ENCODE measurements around the gene FAM111A. TPM values are rescaled to one million over a fixed set of nuclear protein-coding genes. Genes with fewer than 3 reads are reported as not detected.
"Not testable (repeated sequence)": the region's sequence is repeated elsewhere in the genome, so short reads cannot be mapped to it uniquely, and the experiment has no call there.

Gene FAM111A
- polyA plus RNA-seq (2013, experiment 1 of 2), result 12.8 TPM
- polyA plus RNA-seq (2013, experiment 2 of 2), result 15.3 TPM

- 3% methylated on average over 50 of the region's 50 CpGs for WGBS
- Histone ChIP-seq H3K27me3 (ENCODE audit: insufficient read depth, low read length) (peaks cover 21% of the 10 kb centered on the region; the same call in 1 of the 2 replicates), H3K27ac (ENCODE audit: low read depth, low read length) (peak within 1 kb of the TSS; percentile 78; the same call in 1 of the 2 replicates)
These were observed at the start of gene FAM111A for GRCh38 chr11:59142530-59143507. Gene FAM111A (plus strand): TSS chr11:59142856. CDS start chr11:59148873, 6,017 bp downstream.

GRCh38 chr11:59093576-59093975 is 49.1 kb upstream of the FAM111A start:
- H3K4me1 ChIP-seq (ENCODE audit: insufficient read depth, low read length), result peaks cover 29% of the 10 kb centered on the region

More at GRCh38 chr11:59142530-59143507, at the start of gene FAM111A:
- Histone ChIP-seq H3K9me3 (ENCODE audit: insufficient read depth, low read depth, low read length) (no peaks in the 10 kb centered on the region), H3K4me3 (ENCODE audit: low read length) (peak within 1 kb of the TSS; percentile 85), H3K36me3 (ENCODE audit: insufficient read depth, low read length) (no peaks in the 10 kb centered on the region), H3K4me1 (ENCODE audit: insufficient read depth, low read length) (peaks cover 23% of the 10 kb centered on the region), H3K9ac (ENCODE audit: low read depth, low read length) (peak within 1 kb of the TSS; percentile 74)

DNA sequence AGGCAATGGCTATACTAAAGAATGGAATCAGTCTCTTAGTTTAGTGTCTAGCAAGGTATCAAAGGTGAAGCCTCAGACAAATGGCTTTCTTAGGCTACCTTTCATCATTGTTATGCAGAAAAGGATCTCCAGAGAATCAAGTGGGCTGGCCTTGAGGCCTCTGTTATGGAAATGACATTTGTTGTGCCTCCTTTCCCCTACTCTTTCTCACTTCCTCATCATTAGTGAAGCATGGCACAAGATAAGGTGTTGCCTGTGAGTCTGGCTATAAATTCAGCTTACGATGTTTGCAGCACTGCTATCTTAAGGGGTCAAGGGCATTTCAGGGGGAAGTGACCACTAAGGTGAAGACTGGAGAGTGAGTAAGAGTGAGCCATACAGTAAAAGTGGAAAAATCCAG is 47.4 kb upstream of the FAM111A start:
- not testable (repeated sequence) for H3K27ac ChIP-seq (ENCODE audit: low read depth, low read length); H3K9ac ChIP-seq (ENCODE audit: low read depth, low read length); H3K27me3 ChIP-seq (ENCODE audit: insufficient read depth, low read length); H3K36me3 ChIP-seq (ENCODE audit: insufficient read depth, low read length); H3K9me3 ChIP-seq (ENCODE audit: insufficient read depth, low read depth, low read length)
- H3K4me3 ChIP-seq (ENCODE audit: low read length), result 0 out of 2 replicates have a peak overlapping the region, but pooled peaks have one; percentile 8
- peaks cover 30% of the 10 kb centered on the region for H3K4me1 ChIP-seq (ENCODE audit: insufficient read depth, low read length)
- WGBS, result 32% methylated on average over 1 of the region's 1 CpG

More at GRCh38 chr11:59093576-59093975, 49.1 kb upstream of the FAM111A start:
- H3K9me3 ChIP-seq (ENCODE audit: insufficient read depth, low read depth, low read length); H3K27me3 ChIP-seq (ENCODE audit: insufficient read depth, low read length); H3K4me3 ChIP-seq (ENCODE audit: low read length); H3K9ac ChIP-seq (ENCODE audit: low read depth, low read length); H3K27ac ChIP-seq (ENCODE audit: low read depth, low read length); H3K36me3 ChIP-seq (ENCODE audit: insufficient read depth, low read length): not testable (repeated sequence)

- not testable (repeated sequence) for H3K4me3 ChIP-seq (ENCODE audit: low read length)
- WGBS, result 93% methylated on average over 4 of the region's 5 CpGs
These were observed 46.6 kb upstream of the FAM111A start for GRCh38 chr11:59095972-59096575.

DNA sequence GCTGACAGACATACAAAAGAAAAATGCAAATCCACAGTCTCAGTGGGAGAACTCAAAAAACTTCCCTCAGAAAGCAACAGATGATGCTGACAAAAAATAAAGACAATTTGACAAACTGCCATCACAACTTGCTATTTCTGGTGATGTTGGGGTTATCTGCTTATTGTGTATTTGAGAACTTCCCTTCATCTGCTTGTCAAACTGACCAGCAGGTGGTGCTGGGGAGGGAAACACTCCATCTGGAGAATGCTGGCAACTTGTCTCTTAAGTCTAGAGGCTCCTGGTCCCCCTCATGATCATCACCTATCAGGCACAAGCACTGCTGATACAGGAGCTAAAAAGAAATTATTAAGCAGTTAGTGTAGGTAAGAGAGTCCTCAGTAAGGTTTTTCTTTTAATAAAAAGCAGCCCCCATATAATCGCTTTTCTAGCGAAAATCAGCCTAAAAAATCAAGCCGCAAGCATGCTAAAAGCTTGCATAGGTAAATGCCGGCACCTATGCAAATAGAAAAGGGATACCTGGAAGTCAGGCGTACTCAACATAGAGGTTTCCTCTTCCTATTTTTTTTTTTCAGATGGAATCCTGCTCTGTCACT is 45.4 kb upstream of the FAM111A start:
- Histone ChIP-seq H3K27me3 (ENCODE audit: insufficient read depth, low read length) (no peaks in the 10 kb centered on the region; the same call in 1 of the 2 replicates), H3K9me3 (ENCODE audit: insufficient read depth, low read depth, low read length) (no peaks in the 10 kb centered on the region), H3K27ac (ENCODE audit: low read depth, low read length) (no peak overlapping the region), H3K4me3 (ENCODE audit: low read length) (no peak overlapping the region), H3K4me1 (ENCODE audit: insufficient read depth, low read length) (peaks cover 30% of the 10 kb centered on the region), H3K36me3 (ENCODE audit: insufficient read depth, low read length) (no peaks in the 10 kb centered on the region), H3K9ac (ENCODE audit: low read depth, low read length) (no peak overlapping the region)
- WGBS, result 91% methylated on average over 5 of the region's 5 CpGs

More at GRCh38 chr11:59095972-59096575, 46.6 kb upstream of the FAM111A start:
- H3K4me1 ChIP-seq (ENCODE audit: insufficient read depth, low read length), result peaks cover 30% of the 10 kb centered on the region
- not testable (repeated sequence) for H3K27me3 ChIP-seq (ENCODE audit: insufficient read depth, low read length); H3K9ac ChIP-seq (ENCODE audit: low read depth, low read length); H3K9me3 ChIP-seq (ENCODE audit: insufficient read depth, low read depth, low read length); H3K27ac ChIP-seq (ENCODE audit: low read depth, low read length); H3K36me3 ChIP-seq (ENCODE audit: insufficient read depth, low read length)

GRCh38 chr11:59097938-59098337 is 44.7 kb upstream of the FAM111A start:
- not testable (repeated sequence) for H3K27ac ChIP-seq (ENCODE audit: low read depth, low read length); H3K9me3 ChIP-seq (ENCODE audit: insufficient read depth, low read depth, low read length); H3K36me3 ChIP-seq (ENCODE audit: insufficient read depth, low read length); H3K9ac ChIP-seq (ENCODE audit: low read depth, low read length); H3K27me3 ChIP-seq (ENCODE audit: insufficient read depth, low read length); H3K4me3 ChIP-seq (ENCODE audit: low read length)
- H3K4me1 ChIP-seq (ENCODE audit: insufficient read depth, low read length), result peaks cover 24% of the 10 kb centered on the region
- WGBS, result 94% methylated on average over 7 of the region's 8 CpGs

GRCh38 chr11:59102259-59102765 is 40.3 kb upstream of the FAM111A start:
- WGBS, result 44% methylated on average over 23 of the region's 23 CpGs
- H3K27ac ChIP-seq (ENCODE audit: low read depth, low read length), result no peak overlapping the region
- H3K9ac ChIP-seq (ENCODE audit: low read depth, low read length), result no peak overlapping the region

DNA sequence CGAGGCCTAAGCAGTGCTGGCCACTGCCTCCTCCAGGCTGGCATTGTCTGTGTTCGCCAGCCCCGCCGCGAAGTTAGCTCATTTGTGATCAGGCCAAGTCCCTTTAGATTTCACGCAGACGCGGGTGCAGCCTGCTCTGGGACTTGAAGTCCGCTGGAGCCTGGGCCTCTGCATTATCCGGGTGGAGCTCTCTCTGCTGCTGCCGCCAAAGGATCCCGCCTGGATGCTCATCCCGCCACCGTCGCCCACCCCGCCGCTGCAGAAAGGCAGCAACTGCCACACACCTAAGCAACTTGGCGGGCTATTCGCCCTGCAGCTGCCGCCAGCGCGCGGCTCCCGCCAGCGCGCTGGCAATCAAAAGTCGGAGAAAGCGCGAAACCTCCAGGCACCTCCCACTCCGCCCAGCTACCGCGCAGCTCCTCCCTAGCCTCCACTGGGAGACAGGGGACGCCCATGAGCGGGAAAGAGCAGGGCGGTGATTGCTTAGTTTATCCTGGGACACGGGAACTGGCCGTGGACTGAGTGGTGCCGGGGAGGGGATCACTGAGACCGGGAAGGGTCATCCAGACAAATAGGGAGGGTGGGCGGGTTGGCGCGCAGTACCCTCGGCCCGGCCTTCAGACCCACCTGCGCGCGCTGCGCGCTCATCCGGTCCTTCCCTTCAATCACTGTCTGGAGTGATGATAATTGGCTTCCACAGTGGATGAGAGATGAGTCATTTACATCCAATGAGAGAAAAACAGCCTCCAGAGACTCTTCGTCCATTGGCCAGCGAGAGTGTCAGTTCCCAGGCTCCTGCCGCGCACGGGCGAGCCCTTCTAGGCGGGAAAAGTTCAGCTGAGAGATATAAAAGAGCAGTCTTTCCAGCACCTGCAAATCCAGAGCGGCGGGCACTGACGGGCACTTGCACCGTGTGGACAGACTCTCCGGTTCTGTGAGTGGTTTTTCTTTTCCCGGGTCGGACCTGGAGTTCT is 36.0 kb upstream of the FAM111A start, which contains the start of gene FAM111B:
FAM111B (plus strand) TSS at position 875 of the 974 bp plus-strand sequence. CDS start 2,389 bp downstream, outside the sequence.
- H3K9me3 ChIP-seq (ENCODE audit: insufficient read depth, low read depth, low read length), result no peaks in the 10 kb centered on the region
- H3K36me3 ChIP-seq (ENCODE audit: insufficient read depth, low read length), result peaks cover 28% of the 10 kb centered on the region
- H3K27ac ChIP-seq (ENCODE audit: low read depth, low read length), result peak within 1 kb of the TSS; percentile 58
- peak within 1 kb of the TSS; percentile 63 for H3K4me3 ChIP-seq (ENCODE audit: low read length)
- H3K9ac ChIP-seq (ENCODE audit: low read depth, low read length), result peak within 1 kb of the TSS; percentile 86
- H3K4me1 ChIP-seq (ENCODE audit: insufficient read depth, low read length), result peaks cover 6% of the 10 kb centered on the region; the same call in 1 of the 2 replicates
- under 1% methylated on average over 64 of the region's 64 CpGs for WGBS
- peaks cover 38% of the 10 kb centered on the region for H3K27me3 ChIP-seq (ENCODE audit: insufficient read depth, low read length)

More at GRCh38 chr11:59102259-59102765, 40.3 kb upstream of the FAM111A start:
- Histone ChIP-seq H3K4me3 (ENCODE audit: low read length) (peak overlapping the region; percentile 40), H3K27me3 (ENCODE audit: insufficient read depth, low read length) (peaks cover 27% of the 10 kb centered on the region), H3K36me3 (ENCODE audit: insufficient read depth, low read length) (no peaks in the 10 kb centered on the region), H3K9me3 (ENCODE audit: insufficient read depth, low read depth, low read length) (no peaks in the 10 kb centered on the region), H3K4me1 (ENCODE audit: insufficient read depth, low read length) (peaks cover 7% of the 10 kb centered on the region)

DNA sequence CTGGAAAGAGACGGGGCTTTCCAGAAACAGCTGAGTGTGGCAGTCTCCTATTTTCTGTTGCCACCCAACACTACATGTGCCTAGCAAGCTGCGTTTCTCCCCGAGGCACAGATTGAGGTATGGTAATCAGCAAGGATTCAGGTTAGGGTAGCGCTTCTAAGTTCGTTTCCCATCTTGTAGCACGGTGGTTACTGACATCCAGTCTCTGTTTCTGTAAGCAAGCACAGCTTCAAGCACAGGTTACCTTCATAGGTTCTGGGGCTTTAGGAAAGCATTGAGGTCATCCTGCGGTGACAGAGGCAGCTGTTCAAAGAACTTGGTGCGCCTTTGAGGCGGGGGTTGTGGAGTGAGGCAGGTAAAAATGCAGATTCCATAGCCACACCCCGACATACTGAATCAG is 34.9 kb upstream of the FAM111A start:
- H3K9ac ChIP-seq (ENCODE audit: low read depth, low read length), result peak overlapping the region; percentile 63; the same call in 1 of the 2 replicates
- not testable (repeated sequence) for H3K27ac ChIP-seq (ENCODE audit: low read depth, low read length)
- WGBS, result 5% methylated on average over 9 of the region's 10 CpGs

DNA sequence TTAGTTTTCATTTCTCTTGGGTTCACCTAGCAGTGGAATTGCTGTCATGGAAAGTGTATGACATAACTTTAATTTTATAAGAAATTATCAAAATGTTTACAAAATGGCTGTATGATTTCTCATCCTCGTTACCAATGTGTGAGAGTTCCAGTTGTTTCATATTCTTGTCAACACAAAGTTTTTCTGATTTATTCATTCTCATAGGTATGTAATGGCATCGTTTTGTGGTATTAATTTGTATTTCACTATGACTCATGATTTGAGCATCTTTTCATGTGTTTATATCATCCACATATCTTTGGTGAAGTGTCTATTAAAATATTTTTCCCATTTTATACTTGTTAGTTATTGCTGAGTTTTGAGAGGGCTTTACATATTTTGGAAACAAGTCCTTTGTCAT is 30.2 kb upstream of the FAM111A start:
- Histone ChIP-seq H3K36me3 (ENCODE audit: insufficient read depth, low read length) (peaks cover 72% of the 10 kb centered on the region), H3K9ac (ENCODE audit: low read depth, low read length) (no peak overlapping the region), H3K27me3 (ENCODE audit: insufficient read depth, low read length) (peaks cover 10% of the 10 kb centered on the region), H3K4me1 (ENCODE audit: insufficient read depth, low read length) (peaks cover 6% of the 10 kb centered on the region; the same call in 1 of the 2 replicates), H3K27ac (ENCODE audit: low read depth, low read length) (no peak overlapping the region), H3K9me3 (ENCODE audit: insufficient read depth, low read depth, low read length) (peaks cover 7% of the 10 kb centered on the region), H3K4me3 (ENCODE audit: low read length) (no peak overlapping the region)
- WGBS, result no CpG with 5 or more reads among the region's 2 CpGs

More for the DNA sequence above, 34.9 kb upstream of the FAM111A start:
- H3K4me1 ChIP-seq (ENCODE audit: insufficient read depth, low read length); H3K9me3 ChIP-seq (ENCODE audit: insufficient read depth, low read depth, low read length): not testable (repeated sequence)
- peaks cover 38% of the 10 kb centered on the region for H3K27me3 ChIP-seq (ENCODE audit: insufficient read depth, low read length)
- peaks cover 28% of the 10 kb centered on the region for H3K36me3 ChIP-seq (ENCODE audit: insufficient read depth, low read length)
- H3K4me3 ChIP-seq (ENCODE audit: low read length), result peak overlapping the region; percentile 63

Measured in HUES64 (cell line).